ENCODE measurements around the gene FBXO42.
"Not testable (repeated sequence)": the region's sequence is repeated elsewhere in the genome, so short reads cannot be mapped to it uniquely, and the experiment has no call there.

The FBXO42 gene

DNA sequence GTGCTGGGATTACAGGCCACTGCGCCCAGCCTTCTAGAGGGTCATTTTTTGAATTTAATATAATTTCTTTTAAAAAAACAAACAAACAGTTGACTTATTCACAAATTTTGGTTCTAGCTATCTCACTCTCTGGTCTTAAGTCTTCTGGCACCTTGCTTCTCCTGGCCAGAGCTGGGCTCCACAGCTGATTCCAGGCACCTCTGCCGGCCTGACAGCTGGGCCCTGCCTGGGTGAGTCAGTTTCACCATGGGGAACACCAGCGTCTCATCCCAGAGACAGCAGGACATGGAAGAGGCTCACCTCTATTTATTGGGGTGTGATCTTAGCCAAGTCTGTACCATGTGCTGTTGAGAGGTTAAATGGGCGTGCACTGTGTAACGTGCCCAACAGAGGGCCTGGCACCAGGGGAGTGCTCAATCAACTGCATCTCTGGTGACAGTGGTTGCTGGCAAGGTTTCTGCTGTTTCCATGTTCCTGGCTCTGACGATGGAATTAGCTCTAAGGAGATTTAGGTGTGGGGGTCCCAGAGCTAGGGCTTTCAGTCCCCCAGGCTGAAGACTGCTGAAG lies 116.3 kb downstream of the FBXO42 start:
- intact Hi-C loops (cut with DNase I) = loop anchor here (5.0 kb wide), 1 partner anchor 159 kb away; no protein-coding TSS in a partner anchor
- peak in 1 of 42 donors; percentile 21 for DNase-seq

DNA sequence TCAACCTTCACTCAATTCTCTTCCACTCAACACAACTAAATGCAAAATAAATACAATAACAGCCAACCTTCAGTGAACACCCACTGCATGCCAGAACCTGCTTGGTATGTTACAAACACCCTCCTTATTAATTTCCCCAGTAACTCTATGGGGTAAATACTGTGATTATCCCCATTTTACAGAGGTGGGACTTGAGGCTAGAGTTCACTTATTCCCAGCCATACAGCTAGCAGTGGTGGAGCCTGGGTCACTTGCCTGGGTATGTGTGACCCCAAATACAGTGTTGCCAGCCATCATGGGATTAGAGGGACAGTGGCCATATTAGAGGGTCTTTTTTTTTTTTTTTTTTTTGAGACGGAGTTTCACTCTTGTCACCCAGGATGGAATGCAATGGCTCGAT lies 116.9 kb downstream of the FBXO42 start:
- no peak for DNase-seq
- intact Hi-C loops (cut with DNase I) = loop anchor here (5.0 kb wide), 1 partner anchor 158 kb away; no protein-coding TSS in a partner anchor

DNA sequence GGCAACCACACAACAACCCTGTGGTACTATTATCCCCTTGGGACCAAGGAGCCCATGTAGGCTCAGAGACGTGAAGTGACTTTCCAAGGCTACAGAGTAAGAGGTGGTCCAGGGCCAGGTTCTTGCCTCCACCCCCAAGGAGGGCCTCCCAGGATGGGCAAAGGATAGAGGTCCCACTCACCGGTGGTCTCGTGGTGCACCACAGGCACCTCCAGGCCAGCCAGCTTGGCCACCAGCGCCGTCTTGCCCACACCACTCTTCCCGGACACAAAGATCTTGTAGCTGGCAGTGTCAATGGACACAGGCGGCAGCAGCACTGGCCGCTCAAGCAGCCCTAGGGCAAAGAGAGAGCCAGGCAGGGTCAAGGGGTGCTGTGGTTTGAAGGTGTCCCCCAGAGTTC lies 118.8 kb downstream of the FBXO42 start:
- DNase-seq = no peak
- intact Hi-C loops (cut with DNase I) = no loop called here

DNA sequence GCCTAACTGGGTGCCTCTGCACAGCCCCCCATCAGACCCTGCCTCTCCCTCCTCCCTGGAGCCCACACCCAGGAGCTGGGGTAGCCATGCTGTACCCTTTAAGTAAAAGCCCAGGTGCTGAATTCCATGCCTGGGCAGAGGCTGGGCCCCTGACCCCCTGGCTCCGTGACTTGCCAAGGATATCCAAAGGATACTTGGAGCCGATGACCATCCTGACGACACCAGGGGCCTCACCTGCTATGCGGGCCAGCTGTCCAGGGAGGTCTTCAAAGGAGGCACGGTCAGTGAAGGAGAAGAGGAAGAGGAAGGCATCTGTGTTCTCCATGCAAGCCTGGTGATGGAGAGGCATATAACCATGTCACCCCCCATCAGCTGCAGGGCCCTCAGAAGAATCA lies 120.0 kb downstream of the FBXO42 start:
- no peak for DNase-seq
- intact Hi-C loops (cut with DNase I) = no loop called here

DNA sequence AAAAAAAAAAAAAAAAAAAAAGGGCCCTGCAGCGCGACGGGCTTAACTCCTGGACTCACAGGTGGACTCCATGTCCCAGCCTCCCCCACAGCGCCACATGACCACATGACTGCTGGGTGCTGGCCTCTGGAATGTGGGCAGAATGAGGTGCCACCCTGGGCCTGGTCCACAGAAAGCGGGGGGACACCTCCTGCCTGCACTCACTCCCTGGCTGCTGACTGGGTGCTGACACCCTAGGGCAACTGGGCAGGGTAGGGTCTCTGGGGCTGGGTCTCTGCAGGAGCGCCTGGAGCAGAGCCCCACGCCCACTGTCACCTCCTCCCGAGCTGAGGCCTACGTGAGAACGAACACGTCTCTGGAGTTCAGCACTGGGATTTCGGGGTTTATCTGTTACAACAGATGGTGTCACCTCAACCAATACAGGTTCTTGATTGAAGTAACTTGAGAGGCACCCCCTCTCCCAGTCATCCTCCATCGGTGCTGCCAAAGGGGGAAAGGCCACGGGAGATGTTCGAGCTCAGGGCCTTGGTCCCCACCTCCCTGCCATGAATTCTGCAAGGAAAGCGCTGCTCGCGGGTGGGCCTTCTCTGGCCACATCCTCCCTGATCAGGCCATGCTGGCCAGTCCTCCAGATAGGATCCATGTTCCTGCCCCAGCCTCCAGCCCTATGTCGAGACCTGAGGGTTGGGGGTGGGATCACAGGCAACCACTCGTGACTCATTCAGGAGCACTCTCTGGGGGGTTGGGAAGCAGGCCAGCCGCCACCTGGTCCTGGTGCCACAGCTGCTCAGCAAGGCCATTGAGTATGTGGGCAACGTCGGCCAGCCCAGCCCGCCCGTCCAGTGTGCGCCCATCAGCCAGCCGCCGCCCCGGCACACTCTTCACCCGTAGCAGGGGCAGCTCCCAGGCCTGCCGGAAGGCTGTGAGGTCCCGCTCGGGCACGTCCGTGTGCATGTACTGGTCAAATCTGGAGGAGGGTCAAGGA lies 120.7 kb downstream of the FBXO42 start:
- intact Hi-C loops (cut with DNase I) = no loop called here
- DNase-seq = no peak

DNA sequence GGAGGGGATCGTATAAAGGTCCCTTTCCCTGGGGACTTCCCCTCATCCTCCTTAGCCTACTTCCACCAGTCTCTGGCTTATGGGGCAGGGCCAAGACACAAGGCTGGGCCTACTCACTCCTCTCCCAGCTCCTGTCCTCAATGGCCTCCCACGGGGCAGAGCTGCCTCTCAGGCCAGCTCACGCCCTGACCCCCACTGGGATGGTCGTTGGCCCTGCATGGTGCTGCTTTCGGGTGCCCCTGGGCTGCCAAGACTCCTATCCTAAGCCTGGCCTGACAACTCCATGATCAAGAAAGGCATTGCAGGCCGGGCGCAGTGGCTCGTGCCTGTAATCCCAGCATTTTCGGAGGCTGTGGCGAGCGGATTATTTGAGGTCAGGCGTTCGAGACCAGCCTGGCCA lies 121.5 kb downstream of the FBXO42 start:
- intact Hi-C loops (cut with DNase I) = no loop called here
- DNase-seq = no peak

DNA sequence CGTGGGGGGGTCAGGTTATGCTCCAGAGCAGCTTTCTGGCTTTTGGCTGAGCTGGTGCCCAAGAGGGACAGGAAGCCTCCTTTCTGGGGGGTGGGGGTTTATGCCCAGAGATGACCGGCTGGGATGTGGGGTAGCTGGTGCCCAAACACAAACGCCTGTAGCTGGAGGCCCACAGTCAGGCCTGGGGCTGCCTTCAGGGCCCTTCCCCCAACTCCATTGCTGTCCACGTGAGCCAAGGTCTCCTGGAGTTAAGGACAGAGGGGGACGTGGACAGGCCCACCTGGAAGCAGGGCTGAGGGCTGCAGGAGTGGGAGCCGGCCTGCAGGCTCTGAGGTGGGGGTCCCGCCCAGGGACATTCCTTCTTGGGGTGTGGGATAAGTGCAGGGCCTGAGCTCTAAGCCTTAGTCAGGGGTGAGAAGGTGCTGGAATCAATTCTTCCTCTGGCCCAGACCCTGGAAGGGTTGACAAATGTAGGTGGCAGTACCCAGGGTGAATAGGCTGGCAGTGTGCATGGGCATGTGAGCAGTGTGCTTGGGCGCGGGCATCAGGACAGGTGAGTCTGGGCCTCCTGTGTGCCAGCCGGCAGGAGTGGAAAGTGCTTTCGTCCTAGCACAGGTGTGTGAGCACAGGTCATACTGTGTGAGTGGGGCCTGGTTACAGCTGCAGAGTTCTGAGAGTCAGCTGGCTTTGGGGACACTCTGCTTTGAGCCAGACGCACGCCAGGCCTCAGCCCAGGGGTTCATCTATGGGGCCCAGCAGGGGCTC lies 122.1 kb downstream of the FBXO42 start:
- intact Hi-C loops (cut with DNase I) = no loop called here
- no peak for DNase-seq

DNA sequence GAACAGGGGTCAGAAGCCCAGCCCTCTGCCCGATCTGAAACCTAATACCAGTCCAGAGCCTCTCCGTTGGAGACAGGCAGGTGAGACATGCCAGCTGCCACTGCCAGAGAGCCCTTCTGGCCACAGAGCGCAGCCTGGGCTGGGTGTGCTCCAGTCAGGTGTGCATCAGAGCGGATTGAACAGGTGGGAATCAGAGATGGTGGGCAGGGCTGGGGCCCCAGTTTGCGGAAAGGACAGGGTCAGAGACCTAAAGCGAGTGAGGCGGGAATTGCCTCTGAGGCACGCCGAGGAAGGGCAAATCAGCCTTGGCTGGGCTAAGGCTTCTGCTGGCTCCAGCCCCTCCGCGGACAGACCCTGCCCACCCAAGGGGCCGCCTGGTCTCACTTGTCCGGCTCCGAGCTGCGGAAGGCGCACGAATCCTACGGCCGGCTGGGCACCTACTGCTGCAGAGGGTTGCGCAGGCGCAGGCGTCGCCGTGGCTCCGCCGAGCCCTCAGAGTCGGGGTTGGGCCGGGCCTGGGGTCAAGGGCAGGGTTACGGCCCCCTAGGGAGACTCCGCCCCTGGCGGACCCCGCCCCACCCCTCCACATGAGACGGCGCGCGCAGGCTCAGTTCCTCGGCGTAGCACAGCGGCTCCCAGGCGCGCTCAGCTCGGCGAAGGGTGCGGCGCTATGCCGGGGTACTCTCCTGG lies 125.6 kb downstream of the FBXO42 start:
- intact Hi-C loops (cut with DNase I) = no loop called here
- DNase-seq = peak in 22 of 42 donors; percentile 20 to 64 (median 40)

DNA sequence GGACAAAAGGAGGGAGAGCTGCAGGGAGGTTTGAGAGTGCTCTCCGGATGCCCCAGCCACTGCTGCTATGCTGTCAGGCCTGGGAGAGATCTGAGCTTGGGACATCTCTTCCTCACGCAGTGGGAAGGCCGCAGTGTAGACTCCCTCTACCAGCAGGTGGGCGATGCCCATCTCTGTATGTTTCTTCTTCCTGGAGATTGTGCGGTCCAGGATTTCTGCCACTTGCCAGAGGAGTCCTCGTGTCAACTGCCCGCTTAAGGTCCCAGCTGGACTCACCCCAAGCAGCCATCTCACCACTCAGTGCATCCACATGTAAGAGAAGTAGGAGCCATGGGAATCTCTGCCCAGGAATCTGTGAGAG lies 126.2 kb downstream of the FBXO42 start:
- DNase-seq = no peak
- intact Hi-C loops (cut with DNase I) = no loop called here

DNA sequence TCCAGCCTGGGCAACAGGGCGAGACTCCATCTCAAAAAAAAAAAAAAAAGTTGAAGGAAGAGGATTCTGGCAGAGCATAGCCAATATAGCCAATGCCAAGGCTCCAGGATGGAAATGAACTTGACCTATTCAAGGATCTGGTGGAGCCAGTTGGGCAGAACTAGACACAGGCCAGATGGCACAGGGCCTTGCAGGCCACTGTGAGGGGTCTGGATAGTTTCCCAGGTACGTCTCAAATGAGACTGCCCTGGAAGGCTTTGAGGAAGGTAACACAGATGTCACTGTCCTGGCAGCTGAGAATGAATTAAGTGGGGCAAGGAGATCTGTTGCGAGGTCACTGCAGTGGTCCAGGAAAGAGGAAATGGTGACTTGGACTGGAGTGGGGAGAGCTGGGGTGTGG lies 127.8 kb downstream of the FBXO42 start:
- intact Hi-C loops (cut with DNase I) = no loop called here
- no peak for DNase-seq

DNA sequence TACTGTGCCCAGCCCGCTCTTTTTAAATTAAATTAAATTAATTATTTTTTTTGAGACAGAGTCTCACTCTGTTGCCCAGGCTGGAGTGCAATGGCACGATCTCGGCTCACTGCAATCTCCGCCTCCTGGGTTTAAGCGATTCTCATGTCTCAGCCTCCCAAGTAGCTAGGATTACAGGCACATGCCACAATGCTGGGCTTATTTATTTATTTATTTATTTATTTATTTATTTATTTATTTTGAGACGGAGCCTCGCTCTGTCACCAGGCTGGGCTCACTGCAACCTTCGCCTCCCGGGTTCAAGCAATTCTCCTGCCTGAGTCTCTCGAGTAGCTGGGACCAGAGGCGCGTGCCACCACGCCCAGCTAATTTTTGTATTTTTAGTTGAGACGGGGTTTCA lies 129.6 kb downstream of the FBXO42 start:
- DNase-seq; intact Hi-C loops (cut with DNase I): not testable (repeated sequence)

DNA sequence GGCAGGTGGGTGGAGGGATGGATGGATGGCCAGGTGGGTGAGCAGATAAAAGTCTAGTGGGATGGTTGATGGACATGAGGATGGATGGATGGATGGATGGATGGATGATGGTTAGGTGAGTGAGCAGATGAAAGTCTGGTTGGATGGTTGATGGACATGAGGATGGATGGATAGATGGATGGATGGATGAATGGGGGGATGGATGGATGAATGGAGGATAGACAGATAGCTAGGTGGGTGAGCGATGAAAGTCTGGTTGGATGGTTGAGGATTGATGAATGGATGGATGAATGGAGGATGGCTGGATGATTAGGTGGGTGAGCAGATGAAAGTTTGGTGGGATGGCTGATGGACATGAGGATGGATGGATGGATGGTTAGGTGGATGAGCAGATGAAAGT lies 130.8 kb downstream of the FBXO42 start:
- DNase-seq = no peak
- intact Hi-C loops (cut with DNase I) = no loop called here

DNA sequence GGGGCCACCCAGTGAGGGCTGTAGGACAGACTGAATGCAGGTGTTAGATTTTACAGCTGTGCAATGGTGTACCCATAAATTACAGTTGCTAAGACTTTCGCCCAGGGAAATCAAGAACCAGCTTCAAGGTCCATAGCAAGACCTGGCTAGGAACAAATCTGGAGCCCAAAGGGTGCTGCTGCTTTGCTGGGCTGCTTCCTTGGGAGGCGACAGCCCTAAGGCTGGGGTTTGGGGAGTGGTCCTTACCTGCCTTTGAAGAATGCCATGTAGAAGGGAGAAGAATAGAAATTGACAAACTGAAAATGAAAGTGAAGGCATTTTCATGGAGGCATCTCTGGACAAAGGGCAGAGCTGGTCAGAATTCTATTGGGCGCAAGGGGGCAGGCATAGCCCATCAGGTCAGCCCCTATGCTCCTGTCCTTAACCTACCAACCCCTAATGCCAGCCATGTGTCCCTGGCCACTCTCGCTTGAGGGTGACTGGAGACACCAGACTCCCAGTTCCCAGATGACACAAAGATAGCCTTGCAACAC lies 132.2 kb downstream of the FBXO42 start:
- intact Hi-C loops (cut with DNase I) = no loop called here
- DNase-seq = no peak

DNA sequence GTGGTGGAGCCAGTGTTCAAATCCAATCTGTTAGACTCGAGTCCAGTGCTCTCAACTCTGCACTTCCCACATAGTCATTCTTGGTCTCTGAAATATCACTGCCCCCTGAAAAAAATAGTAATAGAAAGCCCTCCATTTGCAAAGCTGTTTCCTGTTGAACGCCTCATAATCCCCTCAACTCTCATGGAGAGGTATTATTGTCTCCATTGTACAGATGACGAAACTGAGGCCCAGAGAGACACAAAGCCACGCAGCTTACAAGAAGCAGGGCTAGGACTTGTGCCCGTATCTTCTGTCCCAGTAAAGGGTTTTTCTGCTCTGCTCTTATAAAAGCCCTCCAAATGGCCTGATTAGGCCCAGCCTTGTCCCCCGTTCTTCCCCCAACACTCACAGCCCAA lies 133.6 kb downstream of the FBXO42 start:
- intact Hi-C loops (cut with DNase I) = no loop called here
- no peak for DNase-seq

DNA sequence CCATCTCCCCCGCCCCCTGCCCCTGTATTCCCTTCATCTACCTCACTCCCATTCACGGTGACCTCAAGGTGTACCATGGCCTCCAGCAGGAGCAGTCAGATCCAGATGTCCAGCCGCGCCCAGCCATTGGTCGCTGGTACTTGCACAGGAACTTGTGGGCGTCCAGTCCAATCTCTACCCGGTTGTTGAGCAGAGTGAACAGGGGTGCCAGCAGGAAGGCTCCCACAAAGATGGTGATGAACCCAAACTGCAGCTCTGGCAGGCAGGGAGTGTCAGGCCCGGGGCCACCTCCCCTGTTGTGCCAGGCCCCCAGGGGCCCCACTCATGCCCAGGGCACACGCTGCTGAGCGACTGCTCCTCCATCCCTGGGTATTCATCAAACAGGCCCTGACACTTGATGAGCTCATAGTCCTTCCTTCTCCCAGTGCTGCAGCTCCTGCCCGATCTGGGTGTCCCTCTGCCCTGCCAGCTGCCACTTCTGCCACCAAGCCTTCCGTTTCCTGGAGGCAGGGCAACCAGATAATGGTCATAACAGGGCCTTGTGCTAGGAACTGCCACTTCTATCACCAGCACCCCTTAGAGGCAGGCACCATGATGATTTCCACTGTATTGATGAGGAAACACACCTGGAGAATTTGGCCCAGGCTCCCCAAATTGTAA lies 134.1 kb downstream of the FBXO42 start:
- intact Hi-C loops (cut with DNase I) = no loop called here
- no peak for DNase-seq

DNA sequence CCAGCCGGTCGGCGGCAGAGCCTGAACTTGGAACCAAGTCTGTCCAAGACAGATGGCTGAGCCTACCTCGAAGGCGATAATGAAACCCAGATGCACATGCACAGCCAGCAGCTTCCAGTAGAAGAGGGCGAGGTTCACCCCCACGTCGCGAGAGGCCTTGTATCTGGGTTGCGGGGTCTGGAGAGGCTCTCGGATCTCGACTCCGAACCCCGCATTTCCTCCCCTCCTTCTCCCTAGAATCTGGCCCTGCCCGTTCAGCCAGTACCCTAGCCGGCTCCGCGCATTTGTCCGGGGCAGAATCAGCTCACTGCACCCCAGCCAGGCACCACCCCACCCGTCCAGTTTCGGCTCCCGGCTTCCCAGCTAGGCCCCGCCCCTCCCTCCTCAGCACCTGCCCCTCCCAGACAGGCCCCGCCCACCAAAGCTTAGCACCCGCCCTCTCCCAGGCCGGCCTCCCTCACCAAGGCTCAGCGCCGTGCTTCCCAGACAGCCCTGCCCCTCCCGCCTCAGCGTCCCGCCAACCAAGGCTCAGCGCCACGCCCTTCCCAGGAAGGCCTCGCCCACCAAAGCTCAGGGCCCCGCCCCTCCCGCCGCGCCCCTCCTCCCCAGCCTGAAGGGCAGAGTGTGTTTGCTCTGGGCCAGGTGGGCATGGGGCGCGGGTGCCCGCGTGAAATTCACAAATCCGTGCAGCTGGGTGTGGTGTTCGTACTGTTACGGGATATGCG lies 135.1 kb downstream of the FBXO42 start:
- peak; percentile 83 to 97 (median 94) for DNase-seq
- intact Hi-C loops (cut with DNase I) = no loop called here

DNA sequence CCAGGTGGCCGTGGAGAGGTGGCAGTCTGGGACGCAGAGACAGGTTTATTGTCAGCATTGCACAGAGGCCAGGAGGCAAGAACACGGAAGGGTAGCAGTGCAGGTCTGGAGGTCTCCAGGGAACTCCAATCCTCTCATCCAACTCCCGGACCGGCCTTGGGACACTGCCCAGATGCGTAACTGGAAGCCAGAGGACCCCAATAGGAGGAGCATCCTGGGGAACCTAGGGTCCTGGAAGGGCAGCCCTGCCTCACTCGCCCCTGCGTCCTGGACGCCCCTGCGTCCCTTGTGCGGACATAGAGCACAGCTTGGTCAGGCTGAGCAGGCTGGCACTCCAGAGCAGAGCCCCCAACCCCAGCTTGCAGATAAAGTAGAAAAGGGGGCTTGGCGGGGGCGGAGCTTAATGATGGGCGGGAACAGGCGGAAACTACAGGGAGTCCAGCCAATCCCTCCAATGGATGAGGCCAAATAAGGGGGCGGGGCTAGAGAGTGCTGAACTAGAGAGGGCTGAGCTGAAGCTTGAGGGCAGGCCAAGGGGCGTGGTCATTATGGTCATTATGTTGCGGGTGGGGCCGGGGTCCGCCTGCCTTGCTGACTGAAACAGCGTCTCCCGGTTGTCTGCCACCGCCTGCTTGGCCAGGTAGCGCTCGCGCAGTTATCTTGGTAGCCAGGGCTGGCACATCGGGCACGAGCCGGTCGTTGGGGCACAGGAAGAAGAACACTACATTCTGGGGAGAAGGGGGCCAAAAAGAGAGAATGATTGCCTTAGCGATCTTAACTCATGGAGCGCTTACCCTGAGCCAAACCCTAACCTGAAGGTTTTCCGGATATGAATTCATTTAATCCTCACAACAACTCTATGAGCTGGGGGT lies 136.2 kb downstream of the FBXO42 start:
- peak; percentile 32 to 86 (median 67) for DNase-seq
- intact Hi-C loops (cut with DNase I) = no loop called here

Measured in head of caudate nucleus (tissue), 42 donors.